Measurements from ENCODE around the gene DRC7.

- no peak for TF ChIP-seq REST (IDR thresholded peaks at IDR 0.05)
- TF ChIP-seq MAX (IDR thresholded peaks at IDR 0.05) = no peak
- no peak for TF ChIP-seq CTCF (IDR thresholded peaks at IDR 0.05; ENCODE audit: low read depth, low read length, missing input control)
Measured at GRCh38 chr16:57693550-57693949, 1.1 kb upstream of the DRC7 start.
